Measurements from ENCODE around the gene LCLAT1. TPM values are rescaled to one million over a fixed set of nuclear protein-coding genes. Genes with fewer than 3 reads are reported as not detected.

The LCLAT1 gene
- total RNA-seq, 2 experiments from 2014 or later = 19.0 to 20.5 TPM

GRCh38 chr2:30566631-30567030 lies 119.6 kb downstream of the LCLAT1 start:
- POLR2A ChIA-PET = no interaction called here
- Mint-ChIP-seq H3K36me3 (ENCODE audit: low read depth) (peaks cover 17% of the 10 kb centered on the region), H3K27me3 (no peaks in the 10 kb centered on the region), H3K27ac (no peak overlapping the region), H3K4me1 (ENCODE audit: low read depth) (peaks cover 5% of the 10 kb centered on the region), H3K4me3 (no peak overlapping the region), H3K9me3 (no peaks in the 10 kb centered on the region)
- CTCF ChIA-PET = no interaction called here
- ATAC-seq (no peak), DNase-seq (no peak)
- TF ChIP-seq, protein P1, sequence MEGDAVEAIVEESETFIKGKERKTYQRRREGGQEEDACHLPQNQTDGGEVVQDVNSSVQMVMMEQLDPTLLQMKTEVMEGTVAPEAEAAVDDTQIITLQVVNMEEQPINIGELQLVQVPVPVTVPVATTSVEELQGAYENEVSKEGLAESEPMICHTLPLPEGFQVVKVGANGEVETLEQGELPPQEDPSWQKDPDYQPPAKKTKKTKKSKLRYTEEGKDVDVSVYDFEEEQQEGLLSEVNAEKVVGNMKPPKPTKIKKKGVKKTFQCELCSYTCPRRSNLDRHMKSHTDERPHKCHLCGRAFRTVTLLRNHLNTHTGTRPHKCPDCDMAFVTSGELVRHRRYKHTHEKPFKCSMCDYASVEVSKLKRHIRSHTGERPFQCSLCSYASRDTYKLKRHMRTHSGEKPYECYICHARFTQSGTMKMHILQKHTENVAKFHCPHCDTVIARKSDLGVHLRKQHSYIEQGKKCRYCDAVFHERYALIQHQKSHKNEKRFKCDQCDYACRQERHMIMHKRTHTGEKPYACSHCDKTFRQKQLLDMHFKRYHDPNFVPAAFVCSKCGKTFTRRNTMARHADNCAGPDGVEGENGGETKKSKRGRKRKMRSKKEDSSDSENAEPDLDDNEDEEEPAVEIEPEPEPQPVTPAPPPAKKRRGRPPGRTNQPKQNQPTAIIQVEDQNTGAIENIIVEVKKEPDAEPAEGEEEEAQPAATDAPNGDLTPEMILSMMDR (IDR thresholded peaks at IDR 0.05) = no peak
- intact Hi-C loops (cut with micrococcal nuclease) = no loop called here

- Mint-ChIP-seq H3K4me1 (ENCODE audit: low read depth) (peaks cover 5% of the 10 kb centered on the region), H3K36me3 (ENCODE audit: low read depth) (peaks cover 18% of the 10 kb centered on the region), H3K4me3 (no peak overlapping the region), H3K9me3 (no peaks in the 10 kb centered on the region), H3K27me3 (no peaks in the 10 kb centered on the region), H3K27ac (no peak overlapping the region)
- ChIA-PET POLR2A (no interaction called here), CTCF (no interaction called here)
- TF ChIP-seq, protein P1 (IDR thresholded peaks at IDR 0.05) = no peak
- DNase-seq = no peak
- ATAC-seq = no peak
- intact Hi-C loops (cut with micrococcal nuclease) = no loop called here
These were observed 120.3 kb downstream of the LCLAT1 start for GRCh38 chr2:30567317-30567716.

DNA sequence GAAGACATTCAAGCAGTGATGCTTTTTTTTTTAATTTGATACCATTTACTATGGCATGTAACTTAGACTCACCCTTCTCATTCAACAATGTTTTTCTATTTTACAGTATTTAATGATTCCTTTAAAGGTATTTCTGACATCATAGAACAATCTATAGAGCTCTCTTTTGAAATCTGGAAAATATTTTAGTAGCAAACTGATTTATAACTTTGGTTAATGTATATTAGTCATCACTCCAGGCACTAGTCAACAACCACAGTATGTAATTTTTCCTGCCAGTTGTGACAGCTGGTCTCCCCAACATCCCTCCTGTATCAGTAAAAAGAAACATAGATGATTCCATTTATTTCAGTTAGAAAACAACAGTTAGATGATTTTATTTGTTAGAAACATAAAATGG lies 122.9 kb downstream of the LCLAT1 start:
- TF ChIP-seq, protein P1 (IDR thresholded peaks at IDR 0.05) = no peak
- Mint-ChIP-seq H3K27ac (no peak overlapping the region), H3K4me1 (ENCODE audit: low read depth) (peaks cover 5% of the 10 kb centered on the region), H3K4me3 (no peak overlapping the region), H3K36me3 (ENCODE audit: low read depth) (peaks cover 17% of the 10 kb centered on the region), H3K27me3 (no peaks in the 10 kb centered on the region), H3K9me3 (no peaks in the 10 kb centered on the region)
- POLR2A ChIA-PET = no interaction called here
- DNase-seq = no peak
- CTCF ChIA-PET = no interaction called here
- intact Hi-C loops (cut with micrococcal nuclease) = no loop called here
- no peak for ATAC-seq

GRCh38 chr2:30577151-30577550 lies 130.1 kb downstream of the LCLAT1 start:
- Mint-ChIP-seq H3K27me3 (no peaks in the 10 kb centered on the region), H3K4me1 (ENCODE audit: low read depth) (peaks cover 11% of the 10 kb centered on the region), H3K9me3 (no peaks in the 10 kb centered on the region), H3K27ac (no peak overlapping the region), H3K4me3 (no peak overlapping the region), H3K36me3 (ENCODE audit: low read depth) (peaks cover 4% of the 10 kb centered on the region)
- intact Hi-C loops (cut with micrococcal nuclease) = no loop called here
- ATAC-seq = no peak
- ChIA-PET POLR2A (no interaction called here), CTCF (interaction anchor here (1.6 kb wide), 1 partner anchor 134 kb away, joined by 4 read pairs; no protein-coding TSS in a partner anchor)
- DNase-seq = no peak
- TF ChIP-seq, protein P1 (IDR thresholded peaks at IDR 0.05) = no peak

DNA sequence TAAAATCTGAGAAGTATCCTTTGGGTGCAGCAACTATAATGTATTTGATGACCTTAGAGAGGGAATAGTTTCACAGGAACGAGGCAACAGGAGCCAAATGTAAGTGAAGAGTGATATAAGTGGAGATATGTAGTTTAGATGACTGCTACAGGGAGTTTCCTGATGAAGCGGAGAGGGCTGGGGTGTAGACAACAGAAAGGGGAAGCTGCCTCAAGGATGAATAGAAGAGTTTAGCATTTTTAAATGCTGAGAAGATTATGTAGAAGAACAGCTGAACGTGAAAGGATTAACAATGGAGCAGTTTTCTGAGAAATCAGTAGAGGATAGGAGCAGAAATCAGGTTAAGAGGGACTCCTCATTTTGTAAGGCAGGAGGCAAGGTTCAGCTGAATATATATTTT lies 133.3 kb downstream of the LCLAT1 start:
- Mint-ChIP-seq H3K27me3 (no peaks in the 10 kb centered on the region), H3K4me3 (no peak overlapping the region), H3K9me3 (no peaks in the 10 kb centered on the region), H3K4me1 (ENCODE audit: low read depth) (peaks cover 11% of the 10 kb centered on the region), H3K27ac (no peak overlapping the region), H3K36me3 (ENCODE audit: low read depth) (peaks cover 12% of the 10 kb centered on the region)
- no peak for ATAC-seq
- TF ChIP-seq, protein P1 (IDR thresholded peaks at IDR 0.05) = no peak
- CTCF ChIA-PET = interaction anchor here (1.3 kb wide), 1 partner anchor 415 kb away, joined by 5 read pairs; no protein-coding TSS in a partner anchor
- intact Hi-C loops (cut with micrococcal nuclease) = no loop called here
- POLR2A ChIA-PET = no interaction called here
- DNase-seq = no peak
